ENCODE measurements around the gene ZFP92.

GRCh38 chrX:153448556-153449367 lies 37.5 kb downstream of the ZFP92 start:
- TF ChIP-seq CTCF (IDR thresholded peaks at IDR 0.05 in 2 of 3, conservative IDR thresholded peaks at IDR 0.05 in 1 of 3; ENCODE audit: control insufficient read depth in 2 of 3, extremely low read depth in 1 of 3, insufficient read depth in 1 of 3, low read depth in 3 of 3, low read length in 3 of 3) (no peak), NR2C2 (IDR thresholded peaks at IDR 0.05; ENCODE audit: borderline replicate concordance, control insufficient read depth, insufficient read length, low read depth) (no peak), HDAC6 (IDR thresholded peaks at IDR 0.05; ENCODE audit: unreplicated experiment) (no peak), JUNB (IDR thresholded peaks at IDR 0.05) (no peak), KAT2A (conservative IDR thresholded peaks at IDR 0.05; ENCODE audit: control insufficient read depth, low read depth, low read length) (no peak), SP1 (IDR thresholded peaks at IDR 0.05; ENCODE audit: low read depth, low read length) (no peak)
